Measurements from ENCODE around the gene COL6A5. TPM values are rescaled to one million over a fixed set of nuclear protein-coding genes. Genes with fewer than 3 reads are reported as not detected.
"Not testable (repeated sequence)": the region's sequence is repeated elsewhere in the genome, so short reads cannot be mapped to it uniquely, and the experiment has no call there.

COL6A5 gene
- total RNA-seq, 4 donors from 2014 or later = 1.7 TPM; not detected in 3

GRCh38 chr3:130433306-130433705 lies 87.8 kb downstream of the COL6A5 start:
- Histone ChIP-seq H3K4me1 (no peaks in the 10 kb centered on the region), H3K36me3 (no peaks in the 10 kb centered on the region), H3K27ac (no peak overlapping the region), H3K4me3 (no peak overlapping the region), H3K27me3 (no peaks in the 10 kb centered on the region), H3K9me3 (no peaks in the 10 kb centered on the region)
- intact Hi-C loops (cut with DNase I; ENCODE audit: low total_unique reads) = no loop called here
- no peak for DNase-seq
- TF ChIP-seq POLR2A (IDR thresholded peaks at IDR 0.05) = no peak
- no peak for TF ChIP-seq CTCF (IDR thresholded peaks at IDR 0.05)

- H3K36me3 ChIP-seq = no peaks in the 10 kb centered on the region
- TF ChIP-seq POLR2A (IDR thresholded peaks at IDR 0.05) (no peak), CTCF (IDR thresholded peaks at IDR 0.05) (no peak)
- intact Hi-C loops (cut with DNase I; ENCODE audit: low total_unique reads) = no loop called here
- H3K9me3 ChIP-seq = no peaks in the 10 kb centered on the region
- H3K4me3 ChIP-seq = no peak overlapping the region
- no peak overlapping the region for H3K27ac ChIP-seq
- DNase-seq = no peak
- no peaks in the 10 kb centered on the region for H3K4me1 ChIP-seq
- H3K27me3 ChIP-seq = no peaks in the 10 kb centered on the region
These were observed 96.8 kb downstream of the COL6A5 start for GRCh38 chr3:130442284-130442683.

- H3K36me3 ChIP-seq; H3K27me3 ChIP-seq; H3K4me1 ChIP-seq; DNase-seq; intact Hi-C loops (cut with DNase I; ENCODE audit: low total_unique reads); H3K4me3 ChIP-seq; H3K9me3 ChIP-seq; H3K27ac ChIP-seq: not testable (repeated sequence)
These were observed 101.4 kb downstream of the COL6A5 start for GRCh38 chr3:130446840-130447239.

GRCh38 chr3:130448155-130448554 lies 102.7 kb downstream of the COL6A5 start:
- H3K27ac ChIP-seq; H3K27me3 ChIP-seq; H3K36me3 ChIP-seq; DNase-seq; H3K4me1 ChIP-seq; intact Hi-C loops (cut with DNase I; ENCODE audit: low total_unique reads); H3K9me3 ChIP-seq; H3K4me3 ChIP-seq: not testable (repeated sequence)

GRCh38 chr3:130456540-130456939 lies 111.1 kb downstream of the COL6A5 start:
- H3K27me3 ChIP-seq = no peaks in the 10 kb centered on the region
- no peaks in the 10 kb centered on the region for H3K9me3 ChIP-seq
- no peak overlapping the region for H3K4me3 ChIP-seq
- H3K27ac ChIP-seq = no peak overlapping the region
- H3K36me3 ChIP-seq = no peaks in the 10 kb centered on the region
- H3K4me1 ChIP-seq = no peaks in the 10 kb centered on the region
- TF ChIP-seq POLR2A (IDR thresholded peaks at IDR 0.05) = no peak
- TF ChIP-seq CTCF (IDR thresholded peaks at IDR 0.05) = no peak
- DNase-seq = no peak
- intact Hi-C loops (cut with DNase I; ENCODE audit: low total_unique reads) = no loop called here

- intact Hi-C loops (cut with DNase I; ENCODE audit: low total_unique reads) = no loop called here
- Histone ChIP-seq H3K36me3 (no peaks in the 10 kb centered on the region), H3K9me3 (no peaks in the 10 kb centered on the region), H3K4me3 (no peak overlapping the region), H3K4me1 (no peaks in the 10 kb centered on the region), H3K27ac (no peak overlapping the region), H3K27me3 (no peaks in the 10 kb centered on the region)
- TF ChIP-seq POLR2A (IDR thresholded peaks at IDR 0.05) (no peak), CTCF (IDR thresholded peaks at IDR 0.05) (no peak)
- no peak for DNase-seq
These were observed 112.2 kb downstream of the COL6A5 start for GRCh38 chr3:130457671-130458070.
